H4 (cell line): Measurements from ENCODE around the gene VAMP1. TPM values are rescaled to one million over a fixed set of nuclear protein-coding genes. Genes with fewer than 3 reads are reported as not detected.
"Not testable (repeated sequence)": the region's sequence is repeated elsewhere in the genome, so short reads cannot be mapped to it uniquely, and the experiment has no call there.

Source experiments
- DNase-seq: peaks from one replicate; pipeline ENCODE4 v3.0.0-alpha.2; 2015; ENCODE audit warnings: low spot score
- total RNA-seq: library from RNA; depleted of rRNA; stranded (reverse); fragments of >200 nt; shearing (Covaris generic); gene quantifications from 2 replicates; pipeline ENCODE4 v1.2.3, GENCODE V29; 2014

Gene VAMP1
- total RNA-seq, 1 experiment from 2014 or later, result 4.1 TPM

DNA sequence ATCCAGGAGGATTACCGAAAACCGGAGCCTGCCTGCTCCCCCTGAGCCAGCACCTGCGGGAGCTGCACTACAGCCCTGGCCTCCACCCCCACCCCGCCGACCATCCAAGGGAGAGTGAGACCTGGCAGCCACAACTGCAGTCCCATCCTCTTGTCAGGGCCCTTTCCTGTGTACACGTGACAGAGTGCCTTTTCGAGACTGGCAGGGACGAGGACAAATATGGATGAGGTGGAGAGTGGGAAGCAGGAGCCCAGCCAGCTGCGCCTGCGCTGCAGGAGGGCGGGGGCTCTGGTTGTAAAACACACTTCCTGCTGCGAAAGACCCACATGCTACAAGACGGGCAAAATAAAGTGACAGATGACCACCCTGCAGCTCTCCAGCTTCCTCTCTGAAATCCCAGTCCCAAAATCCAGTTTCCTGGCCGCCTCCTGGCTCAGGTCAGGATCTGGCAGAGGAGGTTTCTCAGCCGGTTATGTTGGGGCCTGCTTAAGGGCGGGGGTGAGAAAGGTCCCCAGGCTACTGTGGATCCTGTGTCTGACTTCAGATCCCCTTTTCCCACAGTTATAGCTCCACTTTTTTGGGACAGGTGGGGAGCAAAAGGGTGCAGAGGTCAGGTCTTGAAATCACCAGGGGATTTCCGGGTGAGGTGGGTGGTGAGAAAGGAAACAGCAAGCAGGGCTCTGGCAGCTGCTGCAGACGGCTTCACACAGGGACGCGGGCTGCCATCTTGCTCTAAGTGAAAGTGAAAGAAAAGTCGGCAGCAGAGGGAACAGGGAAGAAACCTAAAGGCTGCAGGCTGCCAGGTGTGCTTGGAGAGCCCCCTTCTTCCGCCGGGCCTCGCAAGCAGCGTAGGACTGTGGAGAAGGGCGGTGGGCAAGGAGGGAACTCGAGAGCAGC is 18.9 kb downstream of the VAMP1 start, which contains the start of gene TAPBPL:
Gene TAPBPL, plus strand, starts transcription at position 695 of the 897 bp plus-strand sequence. CDS start 207 bp downstream, outside the sequence.
- DNase-seq, result peak; percentile 89

DNA sequence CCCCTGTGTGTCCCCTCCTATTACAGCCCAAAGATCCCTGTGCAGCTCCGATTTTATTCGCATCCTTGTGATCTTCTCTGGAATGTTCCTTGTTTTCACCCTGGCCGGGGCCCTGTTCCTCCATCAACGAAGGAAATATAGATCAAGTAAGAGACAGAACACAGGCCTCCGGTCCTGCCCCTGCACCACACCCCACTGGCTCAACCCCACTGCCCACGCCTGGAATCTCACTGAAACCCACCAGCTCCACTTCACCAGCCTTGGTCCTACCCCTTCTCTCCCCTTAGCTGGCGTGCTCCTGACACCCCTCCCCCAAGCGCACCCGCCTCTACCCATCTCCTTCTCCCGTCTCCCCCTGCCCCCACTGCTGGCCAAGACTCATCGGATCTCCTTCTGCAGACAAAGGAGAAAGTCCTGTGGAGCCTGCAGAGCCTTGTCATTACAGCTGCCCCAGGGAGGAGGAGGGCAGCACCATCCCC is 19.6 kb downstream of the VAMP1 start:
- DNase-seq, result no peak

DNA sequence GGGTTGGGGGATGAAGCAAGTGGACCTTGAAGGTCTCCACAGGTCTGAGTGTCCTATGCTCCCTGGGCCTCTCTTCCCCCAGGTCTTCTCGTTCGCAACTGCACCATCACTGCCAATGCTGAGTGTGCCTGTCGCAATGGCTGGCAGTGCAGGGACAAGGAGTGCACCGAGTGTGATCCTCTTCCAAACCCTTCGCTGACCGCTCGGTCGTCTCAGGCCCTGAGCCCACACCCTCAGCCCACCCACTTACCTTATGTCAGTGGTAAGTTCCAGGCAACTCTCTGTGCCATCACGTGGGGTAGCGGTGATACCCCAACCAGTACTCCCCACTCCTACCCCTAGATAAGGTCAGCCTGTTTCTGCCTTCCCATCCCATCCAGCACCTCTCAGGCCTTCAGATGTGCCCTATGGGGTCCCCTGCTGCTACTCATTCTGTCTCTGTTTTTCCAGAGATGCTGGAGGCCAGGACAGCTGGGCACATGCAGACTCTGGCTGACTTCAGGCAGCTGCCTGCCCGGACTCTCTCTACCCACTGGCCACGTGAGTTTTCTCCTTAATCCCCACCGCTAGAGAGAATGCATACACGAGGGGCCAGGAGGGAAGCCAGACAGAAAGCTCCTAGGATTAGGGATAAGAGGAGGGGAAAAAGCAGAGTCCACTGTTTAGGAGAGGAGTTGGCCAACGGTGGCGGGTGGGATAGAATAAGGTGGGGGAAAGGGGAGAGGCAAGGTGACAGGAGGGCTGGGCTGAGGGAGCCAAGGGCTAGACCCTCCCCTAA is 20.2 kb downstream of the VAMP1 start:
- peak; percentile 2 for DNase-seq

DNA sequence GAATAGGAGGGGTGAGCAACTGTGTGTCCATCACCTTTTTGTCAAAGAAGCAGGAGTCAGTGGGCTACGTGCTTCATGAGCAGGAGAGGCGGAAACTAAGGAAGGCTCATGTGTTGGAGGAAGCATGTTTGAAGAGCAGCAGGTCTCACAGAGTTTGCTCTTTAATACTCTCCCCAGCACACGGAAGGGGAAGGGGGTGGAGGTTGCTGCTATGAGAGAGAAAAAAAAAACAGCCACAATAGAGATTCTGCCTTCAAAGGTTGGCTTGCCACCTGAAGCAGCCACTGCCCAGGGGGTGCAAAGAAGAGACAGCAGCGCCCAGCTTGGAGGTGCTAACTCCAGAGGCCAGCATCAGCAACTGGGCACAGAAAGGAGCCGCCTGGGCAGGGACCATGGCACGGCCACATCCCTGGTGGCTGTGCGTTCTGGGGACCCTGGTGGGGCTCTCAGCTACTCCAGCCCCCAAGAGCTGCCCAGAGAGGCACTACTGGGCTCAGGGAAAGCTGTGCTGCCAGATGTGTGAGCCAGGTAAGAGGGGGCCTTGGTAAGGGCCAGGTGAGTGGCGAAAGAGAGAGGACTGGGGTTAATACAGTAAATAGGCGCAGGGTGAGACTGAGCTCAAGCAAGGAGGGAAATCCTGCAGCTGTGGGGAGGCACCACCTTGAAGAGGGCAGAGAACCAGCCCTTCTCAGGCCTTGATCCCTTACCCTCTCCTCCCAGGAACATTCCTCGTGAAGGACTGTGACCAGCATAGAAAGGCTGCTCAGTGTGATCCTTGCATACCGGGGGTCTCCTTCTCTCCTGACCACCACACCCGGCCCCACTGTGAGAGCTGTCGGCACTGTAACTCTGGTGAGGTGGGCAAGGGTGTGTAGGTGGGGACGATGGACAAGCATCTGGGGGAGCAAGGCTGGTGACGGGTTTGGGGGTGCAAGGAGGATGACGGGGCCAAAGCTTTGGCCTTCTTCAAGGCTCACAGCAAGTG is 25.5 kb downstream of the VAMP1 start, which contains the start of gene CD27:
Gene CD27, plus strand, starts transcription at position 252 of the 985 bp plus-strand sequence. Its CDS starts 141 bp downstream, at position 393.
- no peak for DNase-seq

DNA sequence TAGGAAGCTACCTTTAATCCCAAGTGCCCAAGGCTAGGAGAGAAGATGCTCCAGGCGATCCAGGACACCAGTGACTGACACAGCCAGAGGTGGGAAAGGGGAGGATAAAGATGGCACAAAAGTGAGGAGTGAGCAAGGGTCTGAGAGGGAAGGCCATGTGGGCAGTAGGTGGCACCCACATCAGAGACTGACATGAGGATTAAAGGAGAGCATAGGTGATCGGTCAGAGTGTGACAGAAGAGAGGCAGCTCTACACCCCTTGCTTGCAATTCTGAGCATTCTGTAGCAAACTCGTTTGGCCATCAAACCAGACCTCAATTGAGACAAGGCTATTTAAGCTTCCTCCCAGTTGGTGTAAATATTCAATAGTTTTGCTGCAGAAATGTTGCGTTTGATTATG is 26.4 kb downstream of the VAMP1 start:
- no peak for DNase-seq

DNA sequence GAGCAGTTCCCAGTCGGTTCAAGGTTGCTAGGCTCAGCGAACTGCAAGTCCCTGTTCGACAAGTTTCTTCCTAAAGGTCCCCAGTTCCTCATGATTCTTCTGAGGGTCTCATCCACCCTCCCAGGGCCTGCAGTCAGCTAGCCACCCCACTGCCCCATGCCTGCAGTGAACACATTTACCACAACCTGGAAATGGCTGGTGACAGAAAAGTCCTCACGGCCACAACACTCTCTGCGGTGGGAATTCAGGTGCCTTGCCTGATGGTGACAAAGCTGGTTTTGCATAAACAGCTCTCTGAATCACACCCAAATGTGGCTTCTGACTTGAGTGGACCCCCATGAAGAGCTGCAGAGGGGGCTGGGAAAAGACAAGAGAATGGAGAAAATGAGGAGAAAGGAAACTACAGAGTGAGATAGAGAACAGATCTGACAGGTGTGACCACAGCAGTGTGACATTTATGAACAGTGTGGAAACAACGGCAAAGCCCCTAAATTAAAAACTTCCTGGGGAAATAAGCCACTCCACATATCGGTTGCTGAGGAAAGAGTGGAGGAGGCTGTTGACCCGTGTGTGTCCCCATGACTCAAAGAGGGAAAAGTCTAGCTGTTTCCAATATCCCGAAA is 27.0 kb downstream of the VAMP1 start:
- DNase-seq, result no peak

DNA sequence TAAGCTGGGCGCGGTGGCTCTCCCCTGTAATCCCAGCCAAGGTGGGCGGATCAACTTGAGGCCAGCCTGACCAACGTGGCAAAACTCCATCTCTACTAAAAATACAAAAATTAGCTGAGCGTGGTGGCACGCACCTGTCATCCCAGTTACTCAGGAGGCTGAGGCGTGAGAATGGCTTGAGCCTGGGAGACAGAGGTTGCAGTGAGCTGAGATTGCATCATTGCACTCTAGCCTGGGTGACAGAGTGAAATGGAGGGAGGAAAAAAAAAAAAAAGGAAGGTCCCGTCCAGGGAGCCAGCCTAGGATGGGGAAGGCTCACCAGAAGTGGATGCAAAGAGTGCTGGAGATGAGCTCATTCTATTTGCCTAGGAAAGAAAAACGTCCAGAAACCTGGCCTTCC is 27.6 kb downstream of the VAMP1 start:
- DNase-seq, result no peak

DNA sequence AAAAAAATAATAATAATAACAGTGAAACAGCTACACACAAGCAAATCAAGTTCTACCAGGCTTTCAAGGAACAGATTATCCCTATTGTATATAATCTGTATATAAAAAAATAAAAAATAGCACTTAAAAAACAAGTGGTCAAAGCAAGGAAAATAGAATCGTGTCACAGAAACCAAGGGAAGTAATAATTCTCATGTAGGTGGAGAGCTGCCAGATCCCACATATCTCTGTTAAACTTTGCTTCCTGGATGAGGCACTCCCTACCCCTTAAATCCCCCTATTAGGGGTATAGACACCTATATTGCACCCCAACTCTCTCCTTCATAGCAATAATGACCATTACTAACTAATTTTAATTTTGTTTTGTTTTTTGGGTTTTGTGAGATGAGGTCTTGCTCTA is 30.1 kb downstream of the VAMP1 start:
- no peak for DNase-seq

DNA sequence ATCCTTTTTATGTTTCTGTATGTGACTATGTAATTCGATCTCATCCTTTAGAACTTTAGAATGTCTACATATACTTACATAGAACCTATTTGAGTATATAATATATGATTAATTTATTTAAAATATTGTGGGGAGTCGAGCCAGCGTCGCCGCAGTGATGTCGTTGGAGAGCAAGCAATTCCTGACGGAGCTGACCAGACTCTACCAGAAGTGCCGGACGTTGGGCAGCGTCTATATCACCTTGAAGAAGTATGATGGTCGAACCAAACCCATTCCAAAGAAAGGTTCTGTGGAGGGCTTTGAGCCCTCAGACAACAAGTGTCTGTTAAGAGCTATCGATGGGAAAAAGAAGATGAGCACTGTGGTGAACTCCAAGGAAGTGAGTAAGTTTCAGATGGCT is 32.1 kb downstream of the VAMP1 start:
- DNase-seq, result no peak

DNA sequence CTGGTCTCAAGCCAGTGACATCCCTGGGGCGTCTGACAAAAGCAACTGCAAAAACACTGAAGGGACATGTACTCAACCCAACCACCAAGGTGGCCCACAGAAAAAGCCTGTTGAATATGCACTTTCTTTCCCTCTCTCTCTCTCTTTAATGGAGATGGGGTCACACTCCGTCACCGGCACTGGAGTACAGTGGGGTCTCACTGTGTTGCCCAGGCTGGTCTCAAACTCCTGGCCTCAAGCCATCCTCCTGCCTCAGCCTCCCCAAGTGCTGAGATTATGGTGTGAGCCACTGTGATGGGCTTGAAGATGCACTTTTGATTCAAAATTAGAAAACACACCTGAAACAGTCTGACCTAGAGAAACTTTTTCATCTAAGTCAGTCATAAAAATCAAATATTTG is 32.9 kb downstream of the VAMP1 start:
- no peak for DNase-seq

DNA sequence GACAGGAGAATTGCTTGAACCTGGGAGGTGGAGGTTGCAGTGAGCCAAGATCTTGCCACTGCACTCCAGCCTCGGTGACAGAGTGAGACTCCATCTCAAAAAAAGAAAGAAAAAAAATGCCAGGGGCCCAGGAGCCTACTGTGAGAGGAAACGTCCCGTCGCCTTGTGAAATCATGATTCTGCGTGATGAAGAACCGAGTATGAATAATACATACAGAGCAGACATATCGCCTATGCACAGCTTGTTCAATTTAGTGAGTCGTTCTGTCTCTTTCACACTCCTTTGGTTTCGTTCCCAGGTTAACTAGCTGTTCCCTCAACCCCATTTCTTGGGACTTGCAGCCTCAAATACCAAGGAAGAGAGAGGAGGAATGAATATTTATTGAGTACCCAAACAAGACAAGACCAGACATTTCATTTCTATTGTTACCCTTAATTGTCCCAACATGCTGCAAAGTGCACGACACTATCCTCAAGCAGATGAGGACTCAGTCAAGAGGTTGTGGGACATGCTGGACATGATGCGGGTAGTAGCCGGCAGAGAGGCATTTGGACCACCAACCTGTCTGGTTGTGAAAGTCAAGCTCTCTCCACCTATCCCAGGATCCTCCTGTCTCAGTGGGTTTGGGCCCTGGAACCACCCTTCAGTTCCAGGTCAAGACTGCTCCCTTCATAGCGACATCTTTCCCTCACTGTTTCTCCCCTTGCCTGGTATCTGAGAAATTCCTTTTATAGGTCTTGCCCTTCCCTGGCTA is 34.3 kb downstream of the VAMP1 start:
- DNase-seq, result no peak

DNA sequence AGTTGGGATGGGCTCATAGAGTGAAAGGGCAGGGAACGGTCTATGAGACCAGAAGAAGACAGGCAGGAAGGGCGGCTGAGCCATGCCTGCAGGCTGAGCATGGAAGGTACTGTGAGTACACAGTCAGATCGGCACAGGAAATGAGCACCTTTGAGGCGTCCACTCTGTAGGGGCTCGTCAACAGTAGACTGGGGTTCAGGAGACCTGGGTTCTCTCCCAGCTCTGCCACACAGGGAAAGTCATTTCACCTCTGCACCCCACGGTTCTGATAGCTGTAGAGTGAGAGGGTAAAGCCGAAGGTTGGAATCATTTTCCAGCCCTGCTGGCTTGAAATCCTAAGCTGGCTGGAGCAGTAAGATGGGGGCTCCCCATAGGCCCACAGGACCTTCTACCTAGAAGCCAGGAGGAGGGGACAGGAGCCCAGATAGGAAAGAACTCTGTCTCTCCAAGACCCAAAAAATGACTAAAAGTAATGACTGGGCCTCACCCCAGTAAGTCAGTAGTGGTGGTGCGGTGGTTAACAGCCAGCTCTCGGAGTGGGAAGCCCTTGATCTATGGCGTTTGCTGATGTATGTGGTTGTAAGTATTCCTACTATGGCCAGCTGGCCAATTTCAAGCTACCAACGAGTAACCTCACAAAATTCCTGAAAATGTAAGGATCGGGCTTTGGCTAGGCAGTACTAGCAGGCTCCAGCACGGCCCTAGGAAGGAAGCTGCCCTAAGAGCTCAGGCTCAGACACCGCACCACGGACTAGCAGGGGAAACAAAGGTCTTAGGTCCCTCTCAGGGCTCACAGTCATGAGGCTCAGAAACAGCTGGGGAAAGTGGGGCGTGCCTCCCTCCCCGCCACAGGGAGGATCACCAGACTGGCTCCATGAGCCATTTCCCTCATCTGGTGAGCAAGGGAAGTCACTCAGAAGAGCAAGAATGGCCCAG is 36.0 kb downstream of the VAMP1 start:
- no peak for DNase-seq

DNA sequence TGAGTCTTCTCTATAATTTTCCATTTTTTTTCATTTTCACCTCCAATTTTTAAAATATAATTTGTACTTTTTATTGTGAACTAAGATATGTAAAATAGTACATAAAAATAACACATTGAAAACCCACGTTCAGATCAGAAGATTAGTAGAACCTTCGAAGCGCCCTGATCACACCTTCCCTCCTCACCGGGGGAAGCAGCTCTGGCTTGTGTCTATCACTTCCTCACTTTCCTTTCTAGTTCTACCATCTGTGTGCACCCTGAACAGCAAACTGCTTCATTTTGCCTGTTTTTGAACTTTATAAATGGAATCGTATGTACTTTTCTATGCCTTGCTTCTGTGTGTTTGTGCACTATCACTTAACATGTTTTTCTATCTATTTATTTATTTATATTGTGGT is 37.5 kb downstream of the VAMP1 start:
- no peak for DNase-seq

DNA sequence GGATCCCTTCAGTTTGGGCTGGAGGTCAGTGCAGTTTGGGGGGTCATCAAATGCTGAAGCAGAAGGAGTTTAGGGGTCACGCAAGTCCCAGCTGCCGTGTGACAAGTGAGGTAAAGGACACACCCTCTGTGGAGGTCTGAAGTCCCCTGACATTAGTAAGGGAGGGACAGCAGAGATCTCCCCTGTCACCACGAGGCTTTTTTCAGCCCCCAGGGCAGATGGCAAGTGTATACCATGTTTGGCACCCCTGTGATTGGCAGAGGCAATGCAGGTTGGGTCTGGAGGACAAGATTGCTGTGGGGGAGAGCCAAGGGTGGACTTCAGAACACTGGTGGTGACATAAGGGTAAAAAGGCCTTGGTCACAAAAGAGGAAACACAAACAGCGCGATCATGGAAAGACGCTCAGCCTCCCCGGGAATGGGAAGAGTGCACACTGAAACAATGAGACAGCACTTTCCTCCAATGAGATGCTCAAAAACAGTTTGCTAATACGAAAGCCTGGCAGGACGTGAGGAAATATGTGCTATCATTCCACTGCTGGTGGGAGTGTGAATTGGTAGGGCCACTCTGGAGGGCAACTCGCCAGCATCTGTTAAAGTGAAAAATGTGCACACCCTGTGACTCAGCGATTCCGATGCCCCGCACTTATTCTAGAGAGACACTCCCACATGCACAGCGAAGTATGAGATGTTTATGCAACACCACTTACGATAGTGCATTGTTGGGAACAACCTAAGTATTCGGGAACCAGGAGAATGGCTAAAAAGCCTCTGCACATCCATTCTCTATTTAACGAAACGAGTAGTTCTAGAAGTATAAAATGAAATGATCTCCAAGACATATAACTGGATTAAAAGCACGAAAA is 40.1 kb downstream of the VAMP1 start:
- peak; percentile 100 for DNase-seq

DNA sequence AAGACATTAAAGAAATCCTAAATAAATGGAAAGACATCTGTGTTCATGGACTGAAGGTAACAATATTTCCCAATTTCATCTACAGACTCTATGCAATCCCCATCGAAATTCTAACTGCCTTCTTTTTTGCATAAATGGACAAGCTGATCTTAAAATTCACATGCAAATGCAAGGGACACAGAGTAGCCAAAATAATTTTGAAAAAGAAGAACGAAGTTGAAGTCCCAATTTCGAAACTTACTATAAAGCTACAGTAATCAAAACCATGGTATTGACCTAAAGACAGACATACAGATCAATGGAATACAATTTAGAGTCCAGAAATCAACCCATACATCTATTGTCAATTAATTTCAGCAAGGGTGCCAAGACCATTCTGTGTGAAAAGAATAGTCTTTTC is 42.2 kb downstream of the VAMP1 start:
- DNase-seq, result no peak

DNA sequence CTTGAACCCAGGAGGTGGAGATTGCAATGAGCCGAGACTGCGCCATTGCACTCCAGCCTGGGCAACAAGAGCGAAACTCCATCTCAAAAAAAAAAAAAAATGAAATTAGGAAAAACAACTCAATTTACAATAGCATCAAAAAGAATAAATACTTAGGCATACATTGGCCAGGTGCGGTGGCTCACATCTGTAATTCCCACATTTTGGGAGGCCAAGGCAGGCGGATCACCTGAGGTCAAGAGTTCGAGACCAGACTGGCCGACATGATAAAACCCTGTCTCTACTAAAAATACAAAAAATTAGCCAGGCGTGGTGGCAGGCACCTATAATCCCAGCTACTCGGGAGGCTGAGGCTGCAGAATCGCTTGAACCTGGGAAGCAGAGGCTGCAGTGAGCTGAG is 42.7 kb downstream of the VAMP1 start:
- DNase-seq, result not testable (repeated sequence)

DNA sequence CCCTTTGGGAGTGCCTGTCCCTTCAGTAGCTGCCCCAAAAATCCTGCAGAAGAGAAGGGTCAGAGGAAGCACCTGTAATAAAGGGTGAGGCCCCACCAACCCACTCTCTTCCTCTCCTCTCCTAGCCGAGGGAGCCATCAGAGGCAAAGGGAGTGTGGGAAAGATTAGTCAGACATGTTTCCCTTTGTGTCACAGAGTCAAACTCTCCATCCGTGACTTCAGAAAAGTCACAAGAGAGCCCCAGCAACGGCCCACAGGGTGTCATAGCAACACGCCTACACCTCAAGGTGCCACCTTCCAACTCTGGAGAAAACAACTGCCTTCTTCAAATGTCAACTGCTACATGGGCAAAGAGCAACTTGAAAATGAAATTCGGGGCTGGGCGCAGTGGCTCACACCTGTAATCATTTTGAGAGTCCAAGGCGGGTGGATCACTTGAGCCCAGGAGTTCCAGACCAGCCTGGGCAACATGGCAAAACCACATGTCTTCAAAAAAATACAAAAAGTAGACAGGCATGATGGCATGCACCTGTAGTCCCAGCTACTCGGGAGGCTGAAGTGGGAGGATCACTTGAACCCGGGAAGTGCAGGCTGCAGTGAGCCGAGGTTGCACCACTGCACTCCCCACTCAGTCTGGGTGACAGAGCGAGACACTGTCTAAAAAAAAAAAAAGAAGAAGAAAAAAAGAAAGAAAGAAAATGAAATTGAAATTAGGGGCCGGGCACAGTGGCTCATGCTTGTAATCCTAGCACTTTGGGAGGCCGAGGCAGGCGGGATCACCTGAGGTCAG is 43.4 kb downstream of the VAMP1 start:
- no peak for DNase-seq
